Activated T-cell treated with anti-CD3 and anti-CD28 coated beads, Interleukin-2, amount 50 U/mL, for 72 hours (primary cell): Measurements from ENCODE around the gene ARMH3. TPM values are rescaled to one million over a fixed set of nuclear protein-coding genes. Genes with fewer than 3 reads are reported as not detected.

Source experiments
- ATAC-seq, 2 donors: fragments of 150-1000 bp; cut with Tn5 transposase; replicated peaks in 1 of 2; 2 replicates each; pipeline ENCODE4 v1.10.0; 2021; ENCODE audit warnings: moderate library complexity in 2 of 2, mild to moderate bottlenecking in 1 of 2
- DNase-seq, 2 donors: peaks; one replicate each; pipeline ENCODE4 v3.0.0; 2021 to 2022; ENCODE audit warnings: mixed read lengths in 1 of 2
- H3K27ac Mint-ChIP-seq: one replicate; pipeline ENCODE4 v1.8.0; 2022; ENCODE audit warnings: mild to moderate bottlenecking, moderate library complexity, mixed read lengths
- H3K27me3 Mint-ChIP-seq: one replicate; pipeline ENCODE4 v1.8.0; 2022; ENCODE audit warnings: low read depth, mixed read lengths
- H3K36me3 Mint-ChIP-seq, 2 donors: one replicate each; pipeline ENCODE4 v1.8.0; 2022; ENCODE audit warnings: mixed read lengths in 2 of 2, mild to moderate bottlenecking in 1 of 2; ENCODE audit not compliant: insufficient read depth in 2 of 2
- H3K4me1 Mint-ChIP-seq: one replicate; pipeline ENCODE4 v1.8.0; 2022; ENCODE audit warnings: low read depth, mixed read lengths
- H3K4me3 Mint-ChIP-seq, 2 donors: one replicate each; pipeline ENCODE4 v1.8.0; 2022; ENCODE audit warnings: mild to moderate bottlenecking in 2 of 2, mixed read lengths in 2 of 2, moderate library complexity in 2 of 2
- H3K9me3 Mint-ChIP-seq, 2 donors: one replicate each; pipeline ENCODE4 v1.8.0; 2022; ENCODE audit warnings: mixed read lengths in 2 of 2
- total RNA-seq, 2 donors: library from RNA; stranded (reverse); gene quantifications; one replicate each; pipeline ENCODE4 v1.2.3, GENCODE V29; 2022

The ARMH3 gene
- total RNA-seq = 10 to 100 TPM; 20.1 to 23.1 TPM

DNA sequence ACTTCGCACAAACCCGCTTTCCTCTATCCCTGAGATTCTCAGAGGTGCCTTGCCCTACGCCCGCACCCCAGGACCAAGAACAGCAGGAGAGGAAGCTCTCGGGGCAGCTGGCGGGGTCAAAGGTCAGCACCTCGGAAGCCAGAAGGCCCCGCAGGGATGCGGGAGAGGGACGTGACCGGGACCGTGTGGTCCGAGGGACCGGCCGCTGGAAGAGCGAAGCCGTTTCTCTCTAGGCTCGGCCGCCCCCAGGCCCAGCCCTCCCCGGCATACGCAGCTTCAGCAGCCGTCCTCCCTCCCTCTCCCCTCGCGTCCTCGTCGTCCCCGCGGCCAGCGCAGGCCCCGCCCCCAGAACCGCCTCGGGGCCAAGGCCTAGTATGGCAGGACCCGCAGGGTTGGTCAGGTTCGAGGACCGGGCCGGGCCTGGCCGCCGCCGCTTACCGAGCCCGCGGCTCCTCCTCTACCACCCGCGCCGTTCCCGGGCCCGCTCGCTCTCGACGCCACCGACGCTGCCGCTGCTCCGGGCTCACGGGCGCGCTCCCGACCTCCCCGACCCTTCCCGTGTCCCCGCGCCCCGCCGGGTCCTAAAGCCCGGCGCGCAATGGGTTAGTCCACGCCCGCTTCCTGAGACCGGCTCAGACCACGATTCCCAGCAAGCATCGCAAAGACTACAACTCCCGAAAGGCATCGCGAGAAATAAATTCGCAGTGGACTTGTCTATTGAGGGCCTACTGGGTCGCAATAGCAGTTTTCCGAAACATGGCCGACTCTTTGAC, at the start of gene ARMH3:
Gene ARMH3 (minus strand): TSS at position 527 of the 773 bp plus-strand sequence. CDS start 16,059 bp downstream, outside the sequence.
- peaks cover 45% of the 10 kb centered on the region for H3K4me1 Mint-ChIP-seq
- peak within 1 kb of the TSS; percentile 98 for H3K4me3 Mint-ChIP-seq
- H3K36me3 Mint-ChIP-seq = no peaks in the 10 kb centered on the region
- ATAC-seq (peak; percentile 97), DNase-seq (peak; percentile 93 to 94)
- no peaks in the 10 kb centered on the region for H3K27me3 Mint-ChIP-seq
- no peaks in the 10 kb centered on the region for H3K9me3 Mint-ChIP-seq
- peak within 1 kb of the TSS; percentile 96 for H3K27ac Mint-ChIP-seq

DNA sequence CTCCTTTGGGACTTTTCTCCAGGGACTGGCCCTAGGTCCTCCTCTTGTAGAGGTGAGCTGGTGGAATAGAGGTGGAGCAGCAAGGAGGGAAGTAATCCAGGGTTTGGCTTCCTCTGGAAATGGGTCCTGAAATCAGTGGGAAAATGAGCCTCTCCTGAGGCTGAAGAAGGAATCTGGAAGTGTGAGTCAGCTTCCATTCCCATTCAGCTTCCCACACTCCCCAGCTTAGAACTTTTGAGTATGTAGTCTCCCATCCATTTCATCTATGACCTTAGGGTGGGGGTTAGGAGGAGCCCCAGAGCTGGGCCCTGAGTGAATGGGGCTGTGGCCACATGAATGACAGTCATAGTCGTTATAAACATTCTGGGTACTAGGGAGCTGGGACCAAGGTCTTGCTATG, 46.4 kb upstream of the ARMH3 start:
- H3K36me3 Mint-ChIP-seq = peaks cover 0 to 5% of the 10 kb centered on the region in 2 donors
- no peaks in the 10 kb centered on the region for H3K9me3 Mint-ChIP-seq
- peaks cover 7% of the 10 kb centered on the region for H3K4me1 Mint-ChIP-seq
- no peaks in the 10 kb centered on the region for H3K27me3 Mint-ChIP-seq
- H3K27ac Mint-ChIP-seq = no peak overlapping the region
- no peak overlapping the region for H3K4me3 Mint-ChIP-seq
- DNase-seq = no peak
- no peak for ATAC-seq

DNA sequence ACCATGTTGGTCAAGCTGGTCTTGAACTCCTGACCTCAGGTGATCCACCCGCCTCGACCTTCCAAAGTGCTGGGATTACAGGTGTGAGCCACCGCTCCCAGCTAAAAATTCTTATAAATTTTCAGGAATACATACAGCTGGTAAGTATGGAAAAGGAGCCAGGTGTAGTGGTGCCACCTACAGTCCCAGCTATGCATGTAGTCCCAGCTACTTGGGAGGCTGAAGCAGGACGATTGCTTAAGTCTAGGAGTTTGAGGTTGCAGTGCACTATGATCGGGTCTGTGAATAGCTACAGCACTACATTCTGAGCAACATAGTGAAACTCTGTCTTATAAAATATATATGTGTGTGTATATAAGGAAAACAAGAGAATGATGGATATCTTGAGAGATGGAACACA, 45.2 kb upstream of the ARMH3 start:
- H3K27me3 Mint-ChIP-seq = no peaks in the 10 kb centered on the region
- H3K4me1 Mint-ChIP-seq = peaks cover 3% of the 10 kb centered on the region
- DNase-seq (no peak), ATAC-seq (no peak)
- peaks cover 0 to 4% of the 10 kb centered on the region in 2 donors for H3K36me3 Mint-ChIP-seq
- H3K27ac Mint-ChIP-seq = no peak overlapping the region
- no peaks in the 10 kb centered on the region for H3K9me3 Mint-ChIP-seq
- no peak overlapping the region for H3K4me3 Mint-ChIP-seq

DNA sequence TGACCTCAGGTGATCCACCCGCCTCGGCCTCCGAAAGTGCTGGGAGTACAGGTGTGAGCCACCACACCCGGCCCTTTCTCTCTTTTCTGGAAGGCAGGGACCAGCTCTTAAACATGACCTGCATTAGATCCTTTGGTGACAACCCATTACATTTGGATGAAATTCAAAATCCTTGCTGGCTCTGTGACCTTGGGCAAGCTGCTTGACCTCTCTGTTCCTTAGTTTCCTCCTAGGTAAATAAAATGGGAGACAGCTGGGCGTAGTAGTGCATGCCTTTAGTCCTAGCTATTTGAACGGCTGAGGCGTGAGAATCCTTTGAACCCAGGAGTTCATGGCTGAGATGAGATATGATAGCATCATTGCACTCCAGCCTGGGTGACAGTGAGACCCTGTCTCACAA, 40.5 kb upstream of the ARMH3 start:
- Mint-ChIP-seq H3K4me1 (no peaks in the 10 kb centered on the region), H3K9me3 (no peaks in the 10 kb centered on the region), H3K4me3 (no peak overlapping the region), H3K27me3 (no peaks in the 10 kb centered on the region), H3K36me3 (peaks cover 0 to 3% of the 10 kb centered on the region in 2 donors), H3K27ac (no peak overlapping the region)
- no peak for ATAC-seq
- no peak for DNase-seq

- Mint-ChIP-seq H3K27me3 (no peaks in the 10 kb centered on the region), H3K4me1 (no peaks in the 10 kb centered on the region), H3K4me3 (no peak overlapping the region), H3K27ac (no peak overlapping the region), H3K9me3 (no peaks in the 10 kb centered on the region), H3K36me3 (no peaks in the 10 kb centered on the region)
- DNase-seq (no peak), ATAC-seq (no peak)
These were observed 34.8 kb upstream of the ARMH3 start for GRCh38 chr10:102090772-102091171.

GRCh38 chr10:102086196-102086595, 30.2 kb upstream of the ARMH3 start:
- Mint-ChIP-seq H3K27ac (no peak overlapping the region), H3K4me3 (no peak overlapping the region), H3K9me3 (no peaks in the 10 kb centered on the region), H3K27me3 (no peaks in the 10 kb centered on the region), H3K36me3 (no peaks in the 10 kb centered on the region), H3K4me1 (no peaks in the 10 kb centered on the region)
- DNase-seq (no peak), ATAC-seq (no peak)

- H3K4me3 Mint-ChIP-seq = no peak overlapping the region
- no peaks in the 10 kb centered on the region for H3K9me3 Mint-ChIP-seq
- ATAC-seq = no peak
- DNase-seq = no peak
- no peak overlapping the region for H3K27ac Mint-ChIP-seq
- H3K36me3 Mint-ChIP-seq = no peaks in the 10 kb centered on the region
- no peaks in the 10 kb centered on the region for H3K4me1 Mint-ChIP-seq
- H3K27me3 Mint-ChIP-seq = no peaks in the 10 kb centered on the region
These were observed 29.4 kb upstream of the ARMH3 start for GRCh38 chr10:102085336-102085735.

- DNase-seq = no peak
- Mint-ChIP-seq H3K27me3 (no peaks in the 10 kb centered on the region), H3K36me3 (no peaks in the 10 kb centered on the region), H3K9me3 (no peaks in the 10 kb centered on the region), H3K4me1 (no peaks in the 10 kb centered on the region), H3K27ac (no peak overlapping the region), H3K4me3 (no peak overlapping the region)
- ATAC-seq = no peak
These were observed 27.6 kb upstream of the ARMH3 start for GRCh38 chr10:102083541-102083940.

DNA sequence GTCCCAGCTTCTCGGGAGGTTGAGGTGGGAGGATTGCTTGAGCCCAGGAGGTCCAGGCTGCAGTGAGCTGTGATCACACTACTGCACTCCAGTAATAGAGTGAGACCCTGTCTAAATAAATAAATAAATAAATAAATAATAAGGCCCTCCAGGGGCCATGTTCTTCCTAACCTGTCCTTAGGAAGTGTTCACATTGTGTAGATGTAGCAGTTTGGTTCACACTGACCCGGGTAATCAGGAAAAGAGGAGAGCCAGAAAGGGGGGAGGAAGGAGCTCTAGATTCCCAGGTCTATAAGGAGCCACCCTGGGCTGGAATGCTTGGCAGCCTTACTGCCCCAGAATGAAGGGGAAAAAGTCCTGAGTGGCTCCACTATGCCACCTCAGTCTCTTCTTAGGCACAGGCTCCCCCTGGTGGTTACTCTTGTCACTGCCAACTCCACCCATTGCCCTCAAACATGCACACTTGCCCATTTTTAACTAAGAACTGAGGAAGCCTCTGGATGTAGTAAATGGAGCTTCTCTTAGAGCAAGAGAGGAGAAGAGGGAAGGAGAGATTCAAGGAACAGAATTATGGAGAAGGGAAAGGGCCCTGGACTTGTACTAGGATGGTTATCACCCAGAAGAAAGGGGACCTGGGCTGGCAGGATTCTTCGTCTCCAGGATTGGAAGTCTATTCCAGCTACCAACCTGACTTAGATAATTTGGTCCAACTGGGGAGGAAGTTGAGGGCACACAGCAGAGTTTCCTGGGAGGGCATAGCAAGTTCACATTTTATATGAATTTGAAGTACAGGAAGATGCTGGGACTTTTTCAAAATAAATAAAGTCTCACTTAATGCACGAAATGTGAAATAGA, 16.9 kb upstream of the ARMH3 start:
- peaks cover 3% of the 10 kb centered on the region for H3K4me1 Mint-ChIP-seq
- H3K4me3 Mint-ChIP-seq = no peak overlapping the region
- H3K27ac Mint-ChIP-seq = no peak overlapping the region
- H3K9me3 Mint-ChIP-seq = no peaks in the 10 kb centered on the region
- no peaks in the 10 kb centered on the region for H3K27me3 Mint-ChIP-seq
- ATAC-seq = peak; percentile 85 to 88
- no peaks in the 10 kb centered on the region for H3K36me3 Mint-ChIP-seq
- peak; percentile 82 for DNase-seq

GRCh38 chr10:102069071-102069470, 13.1 kb upstream of the ARMH3 start:
- Mint-ChIP-seq H3K4me3 (no peak overlapping the region), H3K36me3 (no peaks in the 10 kb centered on the region), H3K9me3 (no peaks in the 10 kb centered on the region), H3K4me1 (peaks cover 29% of the 10 kb centered on the region), H3K27me3 (no peaks in the 10 kb centered on the region), H3K27ac (no peak overlapping the region)
- ATAC-seq (no peak), DNase-seq (no peak)

DNA sequence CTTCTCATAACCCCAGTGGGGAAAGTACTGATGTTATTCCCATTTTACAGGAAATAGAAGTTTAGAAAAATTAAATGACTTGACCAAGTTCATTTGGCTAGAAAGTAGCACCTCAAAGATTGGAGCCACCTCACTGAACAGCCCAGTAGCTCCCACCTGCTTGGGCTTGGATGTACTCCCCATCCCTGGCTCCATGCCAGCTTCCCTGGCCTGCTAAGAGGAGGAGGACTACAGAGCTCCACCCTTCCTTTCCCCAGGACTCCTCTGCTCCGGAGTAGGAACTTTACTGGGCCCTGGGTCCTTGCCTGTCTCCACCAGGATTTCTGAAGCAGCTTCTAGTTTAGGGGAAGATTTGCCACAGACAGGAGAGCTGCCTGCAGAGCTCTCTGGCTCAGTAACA, 12.2 kb upstream of the ARMH3 start:
- ATAC-seq = no peak
- Mint-ChIP-seq H3K9me3 (no peaks in the 10 kb centered on the region), H3K27me3 (no peaks in the 10 kb centered on the region), H3K27ac (peak overlapping the region; percentile 30), H3K4me1 (peaks cover 32% of the 10 kb centered on the region), H3K36me3 (no peaks in the 10 kb centered on the region), H3K4me3 (no peak overlapping the region)
- DNase-seq = no peak

- Mint-ChIP-seq H3K27ac (no peak overlapping the region), H3K36me3 (no peaks in the 10 kb centered on the region), H3K27me3 (no peaks in the 10 kb centered on the region), H3K9me3 (no peaks in the 10 kb centered on the region), H3K4me1 (peaks cover 32% of the 10 kb centered on the region), H3K4me3 (peak overlapping the region; percentile 67 to 94)
- ATAC-seq (no peak), DNase-seq (no peak)
These were observed 11.3 kb upstream of the ARMH3 start for GRCh38 chr10:102067091-102067916.
